ENCODE data around the gene ABCA9.

ABCA9 gene

GRCh38 chr17:69064476-69064875, 3.7 kb upstream of the ABCA9 start:
- no peak for FAIRE-seq

- FAIRE-seq = no peak
These were observed 3.3 kb upstream of the ABCA9 start for GRCh38 chr17:69064001-69064400.

GRCh38 chr17:69062860-69063581, 2.3 kb upstream of the ABCA9 start:
- no peak for FAIRE-seq

GRCh38 chr17:69061721-69062556, 1.2 kb upstream of the ABCA9 start:
- no peak for FAIRE-seq

GRCh38 chr17:69059458-69060175, 1.1 kb downstream of the ABCA9 start:
- FAIRE-seq = no peak

GRCh38 chr17:69058165-69058564, 2.6 kb downstream of the ABCA9 start:
- no peak for FAIRE-seq

GRCh38 chr17:69057280-69057679, 3.4 kb downstream of the ABCA9 start:
- no peak for FAIRE-seq

GRCh38 chr17:69056179-69056823, 4.4 kb downstream of the ABCA9 start:
- no peak for FAIRE-seq

GRCh38 chr17:69055334-69055733, 5.4 kb downstream of the ABCA9 start:
- FAIRE-seq = no peak

GRCh38 chr17:69050999-69051775, 9.5 kb downstream of the ABCA9 start:
- no peak for FAIRE-seq

GRCh38 chr17:69048634-69049033, 12.1 kb downstream of the ABCA9 start:
- FAIRE-seq = no peak

GRCh38 chr17:69047368-69048263, 13.1 kb downstream of the ABCA9 start:
- no peak for FAIRE-seq

GRCh38 chr17:69046121-69046807, 14.5 kb downstream of the ABCA9 start:
- FAIRE-seq = no peak

GRCh38 chr17:69045646-69046045, 15.1 kb downstream of the ABCA9 start:
- no peak for FAIRE-seq

GRCh38 chr17:69044371-69044770, 16.4 kb downstream of the ABCA9 start:
- FAIRE-seq = no peak

GRCh38 chr17:69043098-69043734, 17.5 kb downstream of the ABCA9 start:
- no peak for FAIRE-seq

- no peak for FAIRE-seq
These were observed 18.4 kb downstream of the ABCA9 start for GRCh38 chr17:69042308-69042707.

- FAIRE-seq = no peak
These were observed 28.9 kb downstream of the ABCA9 start for GRCh38 chr17:69031839-69032238.

- no peak for FAIRE-seq
These were observed 30.6 kb downstream of the ABCA9 start for GRCh38 chr17:69030169-69030568.

GRCh38 chr17:69018687-69019086, 42.0 kb downstream of the ABCA9 start:
- FAIRE-seq = no peak
